Neuron (in vitro differentiated cells): ENCODE results near the gene SLC22A4.

Source experiments
- H2AFZ ChIP-seq: one replicate; pipeline ENCODE4 v1.6.1; 2013; ENCODE audit warnings: low read depth, mild to moderate bottlenecking, inconsistent platforms, low read length, moderate library complexity
- H3K27me3 ChIP-seq: one replicate; pipeline ENCODE4 v1.6.1; 2013; ENCODE audit warnings: low read length; ENCODE audit not compliant: insufficient read depth
- H3K36me3 ChIP-seq: one replicate; pipeline ENCODE4 v1.6.1; 2013; ENCODE audit warnings: low read length; ENCODE audit not compliant: insufficient read depth
- H3K4me1 ChIP-seq: one replicate; pipeline ENCODE4 v1.6.1; 2013; ENCODE audit warnings: low read length; ENCODE audit not compliant: insufficient read depth
- H3K4me3 ChIP-seq: 2 replicates; pipeline ENCODE4 v1.5.1; 2013; ENCODE audit warnings: mild to moderate bottlenecking, low read length, moderate library complexity
- H3K9me3 ChIP-seq: one replicate; pipeline ENCODE4 v1.6.1; 2013; ENCODE audit warnings: low read length

SLC22A4 gene

DNA sequence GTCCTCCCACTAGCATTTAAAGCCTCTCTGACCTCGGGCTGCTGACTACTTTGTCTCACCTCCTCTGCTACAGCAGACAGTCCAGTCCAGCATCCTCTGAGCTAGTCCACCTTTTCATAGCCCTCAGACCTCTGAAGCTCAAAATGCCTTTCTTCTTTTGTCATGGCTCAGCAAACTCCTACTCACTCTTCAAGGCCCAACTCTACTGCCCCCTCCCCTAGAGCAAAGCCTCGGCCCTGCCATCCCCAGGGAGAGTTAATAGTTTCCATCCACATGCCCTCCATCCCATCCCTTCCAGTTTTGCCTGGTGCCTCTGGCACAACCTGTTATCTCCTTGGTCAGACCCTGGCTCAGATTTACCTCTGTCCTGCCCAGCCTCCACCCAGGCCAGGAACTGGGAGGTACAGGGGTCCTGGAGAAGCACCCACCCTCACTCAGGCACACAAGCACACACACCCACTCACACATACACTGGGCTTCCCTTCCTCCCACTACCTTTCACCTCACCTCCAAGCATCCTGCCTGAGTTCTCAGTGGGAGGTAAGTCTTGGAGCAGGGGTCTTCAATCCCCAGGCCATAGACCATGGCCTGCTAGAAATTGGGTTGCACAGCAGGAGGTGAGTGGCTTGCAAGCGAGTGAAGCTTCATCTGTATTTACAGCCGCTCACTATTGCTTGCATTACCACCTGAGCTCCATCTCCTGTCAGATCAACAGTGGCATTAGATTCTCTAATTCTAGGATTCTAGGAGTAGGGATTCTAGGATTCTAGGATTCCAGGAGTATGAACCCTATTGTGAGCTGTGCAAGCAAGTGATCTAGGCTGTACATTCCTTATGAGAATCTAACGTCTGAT is 18.6 kb upstream of the SLC22A4 start:
- Histone ChIP-seq H3K27me3 (peaks cover 4% of the 10 kb centered on the region), H3K9me3 (no peaks in the 10 kb centered on the region), H3K4me1 (peaks cover 11% of the 10 kb centered on the region), H3K36me3 (no peaks in the 10 kb centered on the region), H2AFZ (no peak overlapping the region), H3K4me3 (no peak overlapping the region)

DNA sequence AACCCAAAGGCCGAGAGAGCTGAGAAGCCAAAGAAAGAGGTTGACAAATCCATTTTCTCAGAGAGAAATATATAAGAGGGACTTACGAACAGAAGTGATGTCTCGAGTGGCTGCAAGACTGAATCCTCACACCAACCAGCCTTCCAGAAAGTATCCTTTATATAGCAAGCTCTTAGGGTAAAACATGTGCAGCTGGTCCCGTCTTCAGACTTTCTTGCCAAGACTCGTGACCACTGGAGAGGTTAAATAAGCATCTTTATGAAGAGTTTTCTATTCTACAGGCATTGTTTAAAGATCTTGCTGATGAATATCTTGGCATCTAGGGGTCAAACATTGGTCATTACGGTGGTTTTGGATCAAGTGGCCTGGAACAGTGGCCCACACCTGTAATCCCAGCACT is 16.9 kb upstream of the SLC22A4 start:
- H3K27me3 ChIP-seq, result peaks cover 4% of the 10 kb centered on the region
- no peaks in the 10 kb centered on the region for H3K36me3 ChIP-seq

DNA sequence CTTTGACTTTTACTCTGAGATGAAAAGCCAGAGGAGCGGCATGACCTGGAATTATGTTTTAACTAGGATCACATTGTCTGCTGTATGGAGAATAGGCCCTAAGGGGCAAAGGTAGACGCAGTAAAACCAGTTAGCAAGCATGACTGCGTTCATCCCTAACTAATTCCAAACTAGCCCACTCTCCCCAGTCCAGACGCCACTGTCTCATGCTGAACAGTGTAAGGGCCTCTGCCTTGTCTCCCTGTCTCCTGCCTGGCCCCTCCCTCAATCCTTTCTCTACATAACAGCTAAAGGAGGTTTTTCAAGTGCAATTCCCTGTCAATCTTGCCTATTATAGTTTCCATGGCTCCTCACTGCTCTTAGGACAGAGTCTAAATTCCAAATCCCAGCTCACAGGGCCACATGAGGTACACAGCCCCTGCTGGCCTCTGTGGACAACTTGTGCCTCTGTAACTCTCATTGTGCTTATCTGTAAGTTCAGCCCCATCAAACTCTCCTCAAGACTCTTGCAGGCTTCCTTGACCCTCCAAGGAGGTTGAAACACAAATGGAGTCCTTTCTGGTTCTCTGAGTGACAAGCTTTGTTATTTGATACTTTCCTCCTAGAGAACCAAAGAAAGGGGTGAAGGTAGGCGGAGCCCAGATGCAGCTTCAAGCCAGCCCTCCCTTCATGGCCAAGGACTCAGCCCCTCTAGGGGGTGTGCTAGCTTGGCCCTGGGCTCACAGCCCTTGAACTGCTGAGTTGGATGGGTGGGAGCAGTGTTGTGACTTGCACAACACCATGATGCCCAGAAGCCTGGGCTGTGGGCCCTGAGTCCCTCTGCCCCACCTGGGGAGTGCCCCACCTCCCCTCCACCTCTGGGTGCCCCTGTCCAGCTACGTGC is 16.0 kb upstream of the SLC22A4 start:
- Histone ChIP-seq H3K9me3 (no peaks in the 10 kb centered on the region), H3K36me3 (no peaks in the 10 kb centered on the region), H2AFZ (no peak overlapping the region), H3K4me1 (peaks cover 11% of the 10 kb centered on the region), H3K27me3 (peaks cover 4% of the 10 kb centered on the region), H3K4me3 (no peak overlapping the region)

More for the DNA sequence above, 16.9 kb upstream of the SLC22A4 start:
- no peak overlapping the region for H3K4me3 ChIP-seq
- H2AFZ ChIP-seq, result no peak overlapping the region
- H3K4me1 ChIP-seq, result peaks cover 11% of the 10 kb centered on the region
- no peaks in the 10 kb centered on the region for H3K9me3 ChIP-seq

DNA sequence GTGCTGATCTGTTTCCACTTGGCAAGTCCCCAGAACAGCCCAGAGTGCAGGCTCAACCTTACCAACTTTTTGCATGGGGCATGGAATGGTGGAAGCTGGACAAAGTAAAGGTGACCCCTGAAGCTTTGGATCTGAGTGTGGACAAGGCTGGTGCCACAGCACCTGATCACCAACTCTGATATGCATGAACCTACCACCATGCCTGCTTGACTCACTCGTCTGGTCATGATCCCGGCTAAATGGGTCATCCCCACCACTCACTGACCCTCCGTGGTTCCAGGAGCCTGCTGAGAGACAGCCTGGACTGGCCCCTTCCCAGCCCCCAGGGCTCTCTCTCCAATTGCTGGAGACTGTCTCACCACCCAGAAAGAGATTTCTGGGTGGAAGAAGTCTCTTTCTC is 14.4 kb upstream of the SLC22A4 start:
- Histone ChIP-seq H2AFZ (no peak overlapping the region), H3K27me3 (peaks cover under 1% of the 10 kb centered on the region), H3K36me3 (no peaks in the 10 kb centered on the region), H3K9me3 (no peaks in the 10 kb centered on the region), H3K4me3 (no peak overlapping the region), H3K4me1 (peaks cover 11% of the 10 kb centered on the region)

DNA sequence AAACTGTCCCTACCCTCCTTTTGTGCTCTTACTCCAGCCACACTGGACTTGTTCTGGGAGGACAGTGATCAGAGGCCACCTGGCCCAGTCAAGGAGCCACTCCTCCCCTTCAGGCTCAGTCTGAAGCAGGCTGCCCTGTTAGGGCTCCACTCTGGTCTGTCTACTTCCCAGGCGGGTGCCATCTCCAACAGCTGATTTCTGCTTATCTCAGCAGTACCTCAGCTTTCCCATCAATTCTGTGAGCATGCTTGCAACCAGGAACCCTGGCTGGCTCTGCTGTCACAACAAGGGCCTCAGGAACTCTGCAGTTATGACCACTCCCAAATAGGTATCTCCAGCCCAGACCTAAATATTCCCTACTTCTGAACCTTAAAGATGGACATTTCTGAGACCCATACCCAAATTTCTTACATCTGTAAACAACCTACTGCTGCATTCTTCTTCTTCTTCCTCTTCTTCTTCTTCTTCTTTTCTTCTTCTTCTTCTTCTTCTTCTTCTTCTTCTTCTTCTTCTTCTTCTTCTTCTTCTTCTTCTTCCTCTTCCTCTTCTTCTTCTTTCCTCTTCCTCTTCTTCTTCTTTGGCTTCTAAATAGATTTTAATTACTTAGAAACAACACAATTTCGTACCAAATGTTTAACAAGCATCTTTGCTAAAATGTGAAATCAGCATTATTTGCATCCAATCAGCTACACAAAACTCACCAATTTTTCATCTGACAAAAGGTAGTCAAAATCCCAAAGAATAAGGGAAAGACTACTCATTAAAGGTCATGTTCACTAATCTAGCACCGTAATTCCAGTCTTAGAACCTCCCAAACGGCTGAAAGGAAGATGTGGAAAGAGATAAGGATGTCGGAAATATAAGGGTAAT is 13.6 kb upstream of the SLC22A4 start:
- Histone ChIP-seq H3K27me3 (peaks cover 3% of the 10 kb centered on the region), H3K4me1 (peaks cover 11% of the 10 kb centered on the region), H3K36me3 (no peaks in the 10 kb centered on the region), H3K4me3 (no peak overlapping the region), H2AFZ (no peak overlapping the region), H3K9me3 (no peaks in the 10 kb centered on the region)

DNA sequence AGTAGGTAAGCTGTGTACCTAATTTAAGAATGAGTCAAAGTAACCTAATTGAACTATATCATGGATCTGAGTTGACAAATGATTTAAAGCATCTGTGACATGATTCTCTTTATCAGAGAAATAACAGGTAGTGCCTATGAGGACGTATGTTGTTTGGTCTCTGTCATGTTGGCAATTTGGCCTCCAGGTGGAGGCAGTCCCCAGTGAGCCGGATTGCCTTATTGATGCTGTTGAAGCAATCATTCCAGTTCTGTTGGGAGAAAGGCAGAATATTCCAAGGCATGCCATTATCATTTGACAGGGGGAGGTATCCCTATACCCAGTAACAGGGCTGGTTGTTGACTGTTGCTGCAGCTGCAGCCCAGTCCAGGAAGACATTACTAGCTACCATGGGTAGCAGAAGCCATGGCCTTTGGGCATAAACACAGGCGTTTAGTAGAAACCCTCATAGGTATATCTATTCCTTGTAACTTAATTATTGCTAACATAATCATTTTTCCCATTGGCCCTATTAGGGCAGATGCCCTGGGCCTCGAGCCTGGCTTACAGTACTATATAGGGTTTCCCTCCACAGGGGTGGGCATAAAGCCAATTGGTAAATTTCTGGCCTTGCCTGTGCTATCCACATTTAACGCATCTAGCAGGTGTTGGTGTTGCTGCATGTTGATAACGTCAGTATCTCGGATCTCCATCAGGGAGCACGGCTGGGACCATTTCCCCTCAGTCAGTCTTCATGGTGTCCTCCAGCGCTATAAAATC is 12.2 kb upstream of the SLC22A4 start:
- Histone ChIP-seq H3K4me3 (no peak overlapping the region), H3K36me3 (no peaks in the 10 kb centered on the region), H2AFZ (no peak overlapping the region), H3K9me3 (no peaks in the 10 kb centered on the region), H3K27me3 (peaks cover 3% of the 10 kb centered on the region), H3K4me1 (peaks cover 11% of the 10 kb centered on the region)

DNA sequence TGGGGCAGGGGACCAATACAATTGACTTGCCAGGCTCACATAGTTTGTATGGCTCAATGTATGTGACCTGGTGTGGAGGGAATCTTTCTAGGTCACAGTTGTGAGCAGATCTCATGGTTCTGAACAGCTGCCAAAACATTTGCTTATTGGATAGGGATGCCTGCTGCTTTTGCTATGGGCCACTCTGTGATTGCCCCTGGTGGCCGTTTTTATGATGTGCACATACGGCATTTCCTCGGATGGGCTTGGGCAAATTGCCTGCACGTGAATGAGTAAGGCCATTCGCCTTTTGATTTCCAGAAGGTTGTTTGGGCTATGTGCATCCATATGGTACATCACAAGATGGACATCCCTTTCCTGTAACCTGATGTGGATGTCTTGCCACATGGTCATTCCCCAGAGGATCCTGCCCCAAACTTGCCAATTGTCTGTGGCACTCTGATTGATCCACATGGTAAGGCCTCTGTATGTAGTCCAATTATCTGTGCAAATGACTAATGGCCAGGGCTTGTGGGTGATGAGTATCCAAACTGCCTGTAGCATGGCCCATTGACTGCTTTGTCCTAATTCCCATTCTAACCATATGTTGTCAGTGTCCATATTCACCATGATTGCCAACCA is 10.7 kb upstream of the SLC22A4 start:
- Histone ChIP-seq H3K36me3 (no peaks in the 10 kb centered on the region), H3K4me3 (no peak overlapping the region), H2AFZ (no peak overlapping the region), H3K4me1 (peaks cover 1% of the 10 kb centered on the region), H3K9me3 (no peaks in the 10 kb centered on the region), H3K27me3 (peaks cover 3% of the 10 kb centered on the region)

DNA sequence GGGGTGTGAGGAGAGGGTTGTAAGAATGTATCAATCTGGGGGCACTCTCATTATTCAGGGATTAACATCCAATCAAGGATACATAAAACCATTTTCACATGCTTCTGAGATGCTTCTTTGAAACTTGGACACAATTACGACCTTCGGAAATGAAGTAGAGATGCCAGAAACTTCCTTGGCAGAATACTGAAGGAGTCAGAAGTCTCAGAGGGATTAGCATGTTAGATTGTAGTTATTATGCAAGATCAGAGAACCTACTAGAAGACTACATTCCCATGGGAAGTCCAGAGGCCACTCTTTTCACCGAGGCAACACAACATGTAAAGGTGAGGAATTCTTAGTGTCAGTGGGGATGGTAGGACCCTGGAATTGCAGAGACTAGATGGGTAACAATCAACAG is 5.1 kb upstream of the SLC22A4 start:
- no peak overlapping the region for H3K4me3 ChIP-seq
- H3K4me1 ChIP-seq, result no peaks in the 10 kb centered on the region
- peaks cover 3% of the 10 kb centered on the region for H3K27me3 ChIP-seq
- H3K36me3 ChIP-seq, result no peaks in the 10 kb centered on the region
- no peak overlapping the region for H2AFZ ChIP-seq
- no peaks in the 10 kb centered on the region for H3K9me3 ChIP-seq

DNA sequence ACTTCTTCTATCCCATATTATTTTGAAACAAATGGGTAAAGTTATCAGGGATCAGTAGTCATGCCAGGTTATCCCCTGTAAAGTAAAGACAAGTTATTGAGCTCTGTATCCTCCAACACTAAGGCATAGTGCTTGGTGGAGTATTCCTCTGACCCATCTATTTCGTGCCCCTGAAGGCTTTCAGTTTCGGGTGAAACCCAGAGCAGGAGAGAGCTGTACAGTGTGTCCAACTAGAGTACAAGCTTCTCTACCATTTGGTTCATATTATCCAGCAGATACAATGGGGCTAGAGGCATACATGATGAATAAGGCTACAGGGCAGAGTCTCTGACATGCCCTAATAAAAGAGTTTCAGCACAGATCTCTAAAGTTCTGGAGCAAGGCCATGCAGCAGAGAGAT is 3.2 kb upstream of the SLC22A4 start:
- Histone ChIP-seq H2AFZ (no peak overlapping the region), H3K4me3 (no peak overlapping the region), H3K36me3 (no peaks in the 10 kb centered on the region), H3K9me3 (no peaks in the 10 kb centered on the region), H3K4me1 (peaks cover 10% of the 10 kb centered on the region), H3K27me3 (peaks cover 11% of the 10 kb centered on the region)

DNA sequence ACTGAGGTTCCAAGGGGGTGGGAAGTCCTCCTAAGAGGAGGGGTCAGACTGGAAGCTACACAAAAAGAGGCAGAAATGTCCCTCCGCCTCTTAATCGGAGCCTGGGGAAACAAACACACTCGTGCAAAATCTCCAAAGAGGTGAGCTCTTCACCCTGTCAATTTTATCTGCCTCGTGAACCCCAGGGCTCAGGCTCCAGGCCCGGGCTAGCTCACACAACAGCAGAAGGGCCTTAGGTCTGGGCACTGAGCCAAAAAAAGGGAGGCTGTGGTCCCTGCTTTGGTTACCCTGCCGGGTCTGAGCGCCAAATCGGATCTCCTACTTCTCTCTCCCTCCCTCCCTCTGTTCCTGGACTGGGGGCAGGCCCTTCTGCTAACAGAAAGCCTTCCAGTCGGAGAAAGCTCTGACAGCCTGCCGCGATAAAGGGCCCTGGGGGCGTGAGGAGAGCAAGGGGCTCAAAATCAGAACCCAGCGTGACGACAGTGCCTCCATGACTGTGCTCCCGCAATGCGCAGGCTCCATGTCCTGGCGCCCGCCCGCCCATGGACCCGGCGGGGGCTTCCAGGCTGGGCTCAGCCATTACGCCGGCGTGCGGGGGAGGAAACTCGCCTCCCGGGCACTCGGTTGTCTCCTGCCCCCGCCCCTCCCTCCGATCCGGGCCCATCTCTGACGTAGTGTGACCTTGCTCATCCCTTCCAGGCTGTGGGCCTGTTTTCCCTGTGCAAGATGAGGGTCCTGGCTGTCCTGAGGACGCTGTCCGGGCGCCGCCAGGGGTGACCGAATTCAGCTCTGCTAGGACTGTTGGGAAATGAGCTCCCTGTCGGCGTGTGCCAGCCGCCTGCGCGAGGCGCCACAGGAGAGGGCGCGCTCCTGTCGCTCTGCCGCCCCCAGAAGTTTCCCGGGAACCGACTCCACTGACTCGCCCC is 865 bp upstream of the SLC22A4 start:
- Histone ChIP-seq H3K9me3 (no peaks in the 10 kb centered on the region), H2AFZ (peak overlapping the region; percentile 90), H3K27me3 (peaks cover 11% of the 10 kb centered on the region), H3K36me3 (no peaks in the 10 kb centered on the region), H3K4me3 (peak overlapping the region; percentile 56), H3K4me1 (peaks cover 10% of the 10 kb centered on the region)
